ENCODE measurements around the gene FIGNL1.

- TF ChIP-seq POLR2A (IDR thresholded peaks at IDR 0.05): no peak
- no peak for TF ChIP-seq CTCF (IDR thresholded peaks at IDR 0.05)
Measured at GRCh38 chr7:50416527-50417182, 33.5 kb downstream of the FIGNL1 start.

Measured in adrenal gland (tissue), 5 donors.